Uterus (tissue), 2 donors: ENCODE results near the gene C6orf132.

Source experiments
- CTCF ChIP-seq, 4 experiments: fragments of 200-600 bp in 2 of 4; fragments of 450-650 bp in 2 of 4; sonication (generic) in 2 of 4; IDR thresholded peaks; one replicate each; pipeline ENCODE4 v1.5.1; 2016 to 2019; ENCODE audit warnings: antibody characterized with exemption in 4 of 4, mild to moderate bottlenecking in 2 of 4, moderate library complexity in 1 of 4
- POLR2A ChIP-seq, 2 donors: fragments of 450-650 bp; IDR thresholded peaks; one replicate each; pipeline ENCODE4 v1.6.1; 2016; ENCODE audit warnings: antibody characterized with exemption in 2 of 2, mild to moderate bottlenecking in 1 of 2, moderate library complexity in 1 of 2

DNA sequence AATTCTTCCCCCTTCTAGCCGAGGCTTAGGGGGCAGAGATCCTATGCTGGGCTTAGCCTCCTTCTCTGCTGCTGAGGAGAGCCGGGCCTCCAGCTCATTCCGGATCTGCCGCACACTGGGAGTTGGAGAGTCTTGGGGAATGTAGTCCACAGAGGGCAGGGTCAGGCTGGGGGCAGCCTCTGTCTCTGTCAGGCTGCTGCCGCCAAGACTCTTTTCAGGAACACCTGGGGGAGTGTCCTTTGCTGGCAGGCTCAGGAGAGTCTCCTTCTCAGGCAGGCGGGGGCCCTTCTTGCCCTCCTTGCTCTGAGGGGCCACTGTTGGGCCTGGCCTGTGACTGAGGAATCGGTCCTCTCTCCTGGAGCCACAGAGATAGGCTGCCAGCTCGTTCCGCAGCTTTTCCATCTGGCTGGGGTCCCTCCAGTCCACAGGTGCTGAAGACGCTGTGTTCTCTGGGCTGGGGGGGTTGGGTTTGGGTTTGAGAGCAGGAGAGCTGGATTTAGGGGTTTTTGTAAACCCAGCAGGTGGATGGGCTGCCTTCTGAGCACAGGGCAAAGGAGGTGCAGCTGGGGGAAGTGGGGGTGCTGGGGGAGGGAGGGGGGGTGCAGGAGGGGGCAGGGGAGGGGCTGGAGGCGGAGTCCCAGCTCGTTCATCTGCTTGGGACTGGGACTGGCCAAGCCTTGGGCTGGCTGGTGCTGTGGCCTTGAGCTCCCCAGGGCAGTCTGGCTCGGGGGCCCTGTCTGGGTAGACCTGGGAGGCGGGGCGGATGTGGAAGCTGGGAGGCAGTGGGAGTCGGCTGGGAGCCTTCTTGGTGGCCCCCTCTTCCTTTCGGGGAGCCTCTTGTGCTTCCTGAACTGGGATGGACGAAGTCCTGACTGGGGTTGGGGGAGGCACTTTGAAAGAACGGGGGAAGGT lies 36.1 kb downstream of the C6orf132 start:
- no peak for TF ChIP-seq CTCF (IDR thresholded peaks at IDR 0.05)
- TF ChIP-seq POLR2A (IDR thresholded peaks at IDR 0.05): no peak
